GM23338 (cell line): ENCODE measurements around the gene SH2D4B. TPM values are rescaled to one million over a fixed set of nuclear protein-coding genes. Genes with fewer than 3 reads are reported as not detected.

ENCODE experiments used
- ATAC-seq: fragments of 200-7000 bp; cut with Tn5 transposase; 3 replicates; pipeline ENCODE4 v1.9.1; 2020
- DNase-seq: peaks from one replicate; pipeline ENCODE4 v3.0.0-alpha.2; 2015; ENCODE audit warnings: low spot score
- H2AFZ ChIP-seq: fragments of 200-600 bp; sonication (generic); 2 replicates; pipeline ENCODE4 v1.8.0; 2016; ENCODE audit warnings: antibody characterized with exemption, mild to moderate bottlenecking, moderate library complexity
- H3F3A ChIP-seq: fragments of 200-600 bp; sonication (generic); replicated peaks from 2 replicates; pipeline ENCODE4 v1.8.0; 2017; ENCODE audit warnings: antibody characterized with exemption, mixed run types, low read depth
- H3K27ac ChIP-seq: fragments of 200-600 bp; sonication (generic); 2 replicates; pipeline ENCODE4 v1.6.1; 2016; ENCODE audit warnings: low read depth
- H3K27me3 ChIP-seq: fragments of 200-600 bp; sonication (generic); 2 replicates; pipeline ENCODE4 v1.8.0; 2016; ENCODE audit warnings: mild to moderate bottlenecking, mixed run types, moderate library complexity; ENCODE audit not compliant: insufficient read depth
- H3K36me3 ChIP-seq: fragments of 200-600 bp; sonication (generic); 2 replicates; pipeline ENCODE4 v1.8.0; 2016; ENCODE audit warnings: mild to moderate bottlenecking; ENCODE audit not compliant: insufficient read depth
- H3K4me1 ChIP-seq: fragments of 200-600 bp; sonication (generic); 2 replicates; pipeline ENCODE4 v1.8.0; 2016; ENCODE audit warnings: mild to moderate bottlenecking, moderate library complexity; ENCODE audit not compliant: insufficient read depth
- H3K4me2 ChIP-seq: fragments of 200-600 bp; sonication (generic); 2 replicates; pipeline ENCODE4 v1.7.1; 2017; ENCODE audit warnings: mixed run types
- H3K4me3 ChIP-seq: fragments of 200-600 bp; sonication (generic); 2 replicates; pipeline ENCODE4 v1.6.1; 2016; ENCODE audit warnings: mixed run types
- H3K79me2 ChIP-seq: fragments of 200-600 bp; sonication (generic); replicated peaks from 2 replicates; pipeline ENCODE4 v1.8.0; 2017; ENCODE audit warnings: mild to moderate bottlenecking; ENCODE audit not compliant: insufficient read depth
- H3K9me2 ChIP-seq: fragments of 200-600 bp; sonication (generic); 2 replicates; pipeline ENCODE4 v1.8.0; 2017; ENCODE audit not compliant: insufficient read depth
- H4K20me1 ChIP-seq: fragments of 200-600 bp; sonication (generic); replicated peaks from 2 replicates; pipeline ENCODE4 v1.8.0; 2017; ENCODE audit warnings: mild to moderate bottlenecking; ENCODE audit not compliant: insufficient read depth
- H3K27ac Mint-ChIP-seq: 2 replicates; pipeline ENCODE4 v1.8.0; 2020; ENCODE audit warnings: inconsistent platforms, mild to moderate bottlenecking, moderate library complexity, mixed read lengths
- H3K27me3 Mint-ChIP-seq: 3 replicates; pipeline ENCODE4 v1.8.0; 2022; ENCODE audit warnings: low read depth, mild to moderate bottlenecking, moderate library complexity, mixed read lengths, inconsistent platforms; ENCODE audit not compliant: insufficient read depth, poor library complexity
- H3K36me3 Mint-ChIP-seq: 3 replicates; pipeline ENCODE4 v1.8.0; 2021; ENCODE audit warnings: low read depth, mild to moderate bottlenecking, inconsistent platforms, moderate library complexity, mixed read lengths
- H3K4me1 Mint-ChIP-seq: 3 replicates; pipeline ENCODE4 v1.8.0; 2020; ENCODE audit warnings: mild to moderate bottlenecking, inconsistent platforms, mixed read lengths
- H3K4me3 Mint-ChIP-seq: 3 replicates; pipeline ENCODE4 v1.8.0; 2021; ENCODE audit warnings: moderate library complexity, mild to moderate bottlenecking, inconsistent platforms, mixed read lengths
- H3K9me3 Mint-ChIP-seq: 3 replicates; pipeline ENCODE4 v1.8.0; 2020; ENCODE audit warnings: moderate library complexity, mild to moderate bottlenecking, inconsistent platforms, mixed read lengths
- CREB1 ChIP-seq: fragments of 250-450 bp; sonication (Bioruptor Pico); IDR thresholded peaks from 2 replicates; pipeline ENCODE4 v1.5.0; 2020; ENCODE audit warnings: low read depth, mild to moderate bottlenecking, moderate library complexity
- CTCF ChIP-seq, 2 experiments: fragments of 200-600 bp in 1 of 2; sonication (generic) in 1 of 2; conservative IDR thresholded peaks; 2 replicates each; pipeline versions ENCODE4 v1.5.1 to v1.6.1; 2016 to 2017; ENCODE audit warnings: antibody characterized with exemption in 2 of 2, low read depth in 2 of 2, mild to moderate bottlenecking in 2 of 2, moderate library complexity in 1 of 2
- EZH2 ChIP-seq: fragments of 200-600 bp; sonication (generic); IDR thresholded peaks from one replicate; pipeline ENCODE4 v1.8.0; 2017; ENCODE audit warnings: antibody characterized with exemption, mild to moderate bottlenecking, low read depth; ENCODE audit not compliant: unreplicated experiment
- EZH2phosphoT487 ChIP-seq: fragments of 200-600 bp; sonication (generic); IDR thresholded peaks from one replicate; pipeline ENCODE4 v1.8.1; 2018; ENCODE audit warnings: antibody characterized with exemption; ENCODE audit not compliant: unreplicated experiment
- POLR2AphosphoS5 ChIP-seq: IDR thresholded peaks from 2 replicates; pipeline ENCODE4 v1.6.1; 2016; ENCODE audit warnings: antibody characterized with exemption, low read depth
- STAT1 ChIP-seq: IDR thresholded peaks from one replicate; pipeline ENCODE4 v1.6.1; 2016; ENCODE audit warnings: antibody characterized with exemption; ENCODE audit not compliant: unreplicated experiment
- ZNF462 ChIP-seq: fragments of 250-450 bp; sonication (Bioruptor Pico); IDR thresholded peaks from 2 replicates; pipeline ENCODE4 v1.5.0; 2020; ENCODE audit warnings: mild to moderate bottlenecking, moderate library complexity
- polyA plus RNA-seq: library from polyadenylated mRNA; unstranded; fragments of >200 nt; fragmentation: Nextera tagmentation; extraction: Ambion mirVana; gene quantifications from 2 replicates; pipeline ENCODE4 v1.2.1, GENCODE V29; 2016
- total RNA-seq: library from RNA; depleted of rRNA; stranded (reverse); fragments of >200 nt; shearing (Covaris generic); gene quantifications from 2 replicates; pipeline ENCODE4 v1.2.3, GENCODE V29; 2014

The SH2D4B gene
- total and polyA plus RNA-seq, 2 experiments from 2014 or later, result 0.08 TPM; not detected in 1

- H3K4me1 ChIP-seq, result no peaks in the 10 kb centered on the region
Measured at GRCh38 chr10:80509108-80509402, 28.6 kb upstream of the SH2D4B start.

GRCh38 chr10:80509403-80510161 lies 28.1 kb upstream of the SH2D4B start:
- Histone ChIP-seq H4K20me1 (peaks cover 8% of the 10 kb centered on the region; the same call in 1 of the 2 replicates), H3K27me3 (no peaks in the 10 kb centered on the region), H3K4me2 (no peak overlapping the region), H3K27ac (no peak overlapping the region), H3K36me3 (peaks cover 9% of the 10 kb centered on the region; the same call in 1 of the 2 replicates), H3F3A (no peaks in the 10 kb centered on the region), H3K79me2 (0 out of 2 replicates have a peak, but pooled peaks cover 8% of the 10 kb centered on the region), H3K4me1 (no peaks in the 10 kb centered on the region), H2AFZ (no peak overlapping the region), H3K4me3 (no peak overlapping the region), H3K9me2 (no peaks in the 10 kb centered on the region)
- Mint-ChIP-seq H3K9me3 (no peaks in the 10 kb centered on the region), H3K4me1 (peaks cover 6% of the 10 kb centered on the region), H3K36me3 (peaks cover 57% of the 10 kb centered on the region), H3K4me3 (no peak overlapping the region), H3K27ac (no peak overlapping the region; the same call in 1 of the 2 replicates), H3K27me3 (peaks cover 5% of the 10 kb centered on the region)
- DNase-seq (no peak), ATAC-seq (no peak)
- TF ChIP-seq ZNF462 (CRISPR knock-in tag), result no peak
- TF ChIP-seq STAT1, result no peak
- TF ChIP-seq POLR2AphosphoS5, result no peak
- no peak for TF ChIP-seq CTCF (conservative IDR thresholded peaks at IDR 0.05; ENCODE audit: low read depth in 2 of 2)
- TF ChIP-seq EZH2phosphoT487, result no peak
- TF ChIP-seq EZH2, result no peak

More at GRCh38 chr10:80509108-80509402, 28.6 kb upstream of the SH2D4B start:
- no peak for DNase-seq
- Histone ChIP-seq H3K4me3 (no peak overlapping the region), H3K27ac (no peak overlapping the region), H2AFZ (no peak overlapping the region), H3K27me3 (no peaks in the 10 kb centered on the region), H3F3A (no peaks in the 10 kb centered on the region), H3K36me3 (peaks cover 8% of the 10 kb centered on the region; the same call in 1 of the 2 replicates), H3K79me2 (0 out of 2 replicates have a peak, but pooled peaks cover 12% of the 10 kb centered on the region), H4K20me1 (peaks cover 8% of the 10 kb centered on the region; the same call in 1 of the 2 replicates), H3K4me2 (no peak overlapping the region), H3K9me2 (no peaks in the 10 kb centered on the region)
- Mint-ChIP-seq H3K4me3 (no peak overlapping the region), H3K27ac (no peak overlapping the region), H3K4me1 (peaks cover 12% of the 10 kb centered on the region), H3K9me3 (no peaks in the 10 kb centered on the region), H3K36me3 (peaks cover 52% of the 10 kb centered on the region), H3K27me3 (peaks cover 5% of the 10 kb centered on the region)
- no peak for ATAC-seq
- no peak for TF ChIP-seq CREB1 (CRISPR knock-in tag)
- no peak for TF ChIP-seq CTCF (conservative IDR thresholded peaks at IDR 0.05; ENCODE audit: low read depth in 2 of 2)
